ENCODE results near the gene PRR7.

PRR7 gene

GRCh38 chr5:177425196-177425800 is 21.3 kb upstream of the PRR7 start:
- DNase-seq, result no peak

DNA sequence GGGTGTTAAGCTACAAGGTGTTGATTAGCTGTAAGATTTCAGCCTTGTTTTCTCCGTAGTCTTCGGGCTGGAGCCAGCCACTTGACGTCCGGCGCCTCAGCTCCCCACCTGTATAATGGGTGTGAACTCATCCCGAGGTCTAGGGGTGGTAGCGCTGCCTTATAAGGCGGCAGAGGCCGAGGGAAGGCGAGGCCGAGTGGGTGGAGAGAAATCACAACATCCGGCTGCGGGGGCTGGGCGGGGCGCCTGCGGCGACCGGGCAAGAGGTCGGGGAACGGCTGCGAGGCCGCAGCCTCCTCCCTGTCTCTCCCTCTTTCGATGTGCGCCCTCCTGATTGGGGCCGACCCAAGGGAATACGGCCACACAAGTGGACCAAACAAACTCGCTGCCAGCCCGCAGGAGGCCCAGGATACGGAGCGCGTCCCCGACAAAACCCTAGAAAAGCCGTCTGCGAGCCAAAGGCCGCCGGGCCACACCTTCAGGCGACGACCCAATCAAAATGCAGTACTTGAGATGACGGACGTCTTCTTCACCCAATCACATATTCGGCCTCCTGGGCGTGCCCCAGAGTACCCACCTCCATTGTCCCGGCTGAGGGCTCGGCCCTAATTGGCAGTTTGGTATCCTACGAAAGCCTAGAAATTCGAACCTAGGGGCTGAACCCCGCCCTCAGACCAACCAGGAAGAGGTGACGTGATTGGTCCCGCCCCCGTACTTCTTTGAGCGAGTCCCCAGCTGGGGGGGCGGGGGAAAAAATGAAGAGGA is 20.6 kb upstream of the PRR7 start:
- peak; percentile 99 for DNase-seq

DNA sequence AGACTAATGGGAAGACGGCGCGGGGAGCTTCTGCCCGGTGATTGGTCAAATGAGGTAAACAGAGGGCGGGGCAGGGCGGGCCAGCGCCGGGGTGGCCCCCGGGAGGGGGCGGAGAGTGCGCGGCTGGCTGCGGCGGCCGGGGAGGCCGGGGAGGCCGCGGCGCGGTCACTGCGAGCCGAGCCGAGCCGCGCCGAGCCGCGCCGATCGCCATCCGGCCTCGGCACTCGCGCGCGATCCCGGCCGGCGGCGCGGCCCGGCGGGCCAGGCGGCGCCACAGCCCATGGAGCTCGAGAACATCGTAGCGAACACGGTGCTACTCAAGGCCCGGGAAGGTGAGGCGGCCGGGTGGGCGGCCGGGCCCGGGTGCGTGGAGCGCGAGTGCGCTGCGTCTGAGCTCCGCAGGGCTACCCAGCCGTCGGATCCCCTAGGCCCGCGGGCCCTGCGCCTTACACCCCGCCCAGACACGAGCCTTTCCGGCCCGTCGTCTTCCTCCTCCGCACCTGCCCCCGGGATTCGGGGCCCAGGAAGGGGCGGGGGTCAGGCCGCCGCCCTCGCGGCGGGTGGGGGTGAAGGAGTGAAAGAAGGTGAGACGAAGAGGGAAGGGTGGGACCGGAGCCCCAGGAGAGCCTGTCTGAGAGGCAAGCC is 19.9 kb upstream of the PRR7 start, which contains the start of gene GRK6:
TSS of gene GRK6 (plus strand) at position 111 of the 645 bp plus-strand sequence. CDS start at position 281, 170 bp downstream.
- no peak for DNase-seq

GRCh38 chr5:177427211-177427822 is 19.3 kb upstream of the PRR7 start:
- no peak for DNase-seq

- no peak for DNase-seq
These were observed 18.6 kb upstream of the PRR7 start for GRCh38 chr5:177427919-177428573.

DNA sequence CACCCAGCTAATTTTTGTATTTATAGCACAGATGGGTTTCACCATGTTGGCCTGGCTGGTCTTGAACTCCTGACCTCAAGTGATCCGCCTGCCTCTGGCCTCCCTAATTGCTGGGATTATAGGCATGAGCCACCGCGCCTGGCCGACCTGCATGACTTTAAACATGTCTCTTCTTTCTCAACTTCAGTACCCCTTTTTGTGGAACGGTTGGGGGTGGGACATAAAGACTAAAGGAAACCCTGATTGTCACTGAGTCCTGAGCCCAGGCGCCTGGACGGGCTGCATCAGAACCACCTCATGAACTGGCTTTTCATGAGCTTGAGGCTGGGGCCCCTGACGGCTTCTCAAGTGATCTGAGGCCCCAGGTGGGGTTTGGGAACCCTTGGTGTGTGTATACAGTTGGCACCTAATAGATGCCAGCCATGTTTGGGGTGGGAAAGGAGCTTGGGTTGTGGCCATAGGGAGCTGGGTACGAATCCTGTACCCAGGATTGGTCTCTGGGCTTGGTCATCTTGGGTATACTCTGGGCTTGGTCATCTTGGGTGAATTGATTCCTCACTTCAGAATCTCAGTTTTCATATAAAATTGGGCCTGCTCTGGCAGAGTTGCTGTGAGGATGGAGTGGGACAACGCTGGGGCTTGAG is 17.9 kb upstream of the PRR7 start:
- DNase-seq, result no peak

GRCh38 chr5:177429248-177430040 is 17.2 kb upstream of the PRR7 start:
- no peak for DNase-seq

- no peak for DNase-seq
These were observed 16.3 kb upstream of the PRR7 start for GRCh38 chr5:177430140-177430951.

DNA sequence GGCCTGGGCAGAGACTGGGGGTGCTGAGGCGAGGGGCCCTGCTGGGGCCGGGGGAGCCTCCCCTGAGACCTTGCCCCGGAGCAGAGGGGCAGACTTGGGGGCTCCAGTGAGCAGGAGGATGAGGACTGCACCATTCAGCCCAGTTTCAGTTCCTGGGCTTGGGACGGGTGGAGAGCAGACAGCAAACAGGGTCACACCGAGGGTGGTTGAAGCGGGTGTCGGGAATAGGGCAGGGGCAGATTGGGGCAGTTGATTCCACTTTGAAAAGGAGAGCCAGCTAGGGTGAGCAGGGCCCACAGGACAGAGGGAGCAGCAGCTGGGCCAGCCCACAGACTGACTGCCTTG is 15.7 kb upstream of the PRR7 start:
- no peak for DNase-seq

GRCh38 chr5:177431317-177432142 is 15.1 kb upstream of the PRR7 start:
- no peak for DNase-seq

GRCh38 chr5:177432143-177432838 is 14.3 kb upstream of the PRR7 start:
- no peak for DNase-seq

GRCh38 chr5:177432839-177433657 is 13.6 kb upstream of the PRR7 start:
- no peak for DNase-seq

DNA sequence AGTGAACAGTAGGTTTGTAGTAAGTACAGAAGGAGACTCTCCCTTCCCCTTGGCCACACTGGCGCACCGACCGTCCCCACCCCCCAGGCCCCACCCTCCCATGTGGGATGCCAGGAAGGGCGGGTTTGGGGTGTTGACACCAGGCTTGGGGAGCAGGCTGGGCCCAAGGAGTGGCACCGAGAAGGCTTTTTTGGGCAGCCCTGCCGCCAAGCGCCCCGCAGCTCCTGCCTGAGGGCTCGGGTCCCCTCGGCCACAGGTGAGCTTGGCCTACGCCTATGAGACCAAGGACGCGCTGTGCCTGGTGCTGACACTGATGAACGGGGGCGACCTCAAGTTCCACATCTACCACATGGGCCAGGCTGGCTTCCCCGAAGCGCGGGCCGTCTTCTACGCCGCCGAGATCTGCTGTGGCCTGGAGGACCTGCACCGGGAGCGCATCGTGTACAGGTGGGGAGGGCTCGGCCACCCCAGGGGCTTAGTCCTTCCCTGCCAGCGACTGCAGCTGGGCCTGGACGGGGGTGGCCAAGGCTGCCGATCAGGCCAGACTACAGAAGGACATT is 12.9 kb upstream of the PRR7 start:
- DNase-seq, result no peak

- no peak for DNase-seq
These were observed 12.2 kb upstream of the PRR7 start for GRCh38 chr5:177434437-177434836.

DNA sequence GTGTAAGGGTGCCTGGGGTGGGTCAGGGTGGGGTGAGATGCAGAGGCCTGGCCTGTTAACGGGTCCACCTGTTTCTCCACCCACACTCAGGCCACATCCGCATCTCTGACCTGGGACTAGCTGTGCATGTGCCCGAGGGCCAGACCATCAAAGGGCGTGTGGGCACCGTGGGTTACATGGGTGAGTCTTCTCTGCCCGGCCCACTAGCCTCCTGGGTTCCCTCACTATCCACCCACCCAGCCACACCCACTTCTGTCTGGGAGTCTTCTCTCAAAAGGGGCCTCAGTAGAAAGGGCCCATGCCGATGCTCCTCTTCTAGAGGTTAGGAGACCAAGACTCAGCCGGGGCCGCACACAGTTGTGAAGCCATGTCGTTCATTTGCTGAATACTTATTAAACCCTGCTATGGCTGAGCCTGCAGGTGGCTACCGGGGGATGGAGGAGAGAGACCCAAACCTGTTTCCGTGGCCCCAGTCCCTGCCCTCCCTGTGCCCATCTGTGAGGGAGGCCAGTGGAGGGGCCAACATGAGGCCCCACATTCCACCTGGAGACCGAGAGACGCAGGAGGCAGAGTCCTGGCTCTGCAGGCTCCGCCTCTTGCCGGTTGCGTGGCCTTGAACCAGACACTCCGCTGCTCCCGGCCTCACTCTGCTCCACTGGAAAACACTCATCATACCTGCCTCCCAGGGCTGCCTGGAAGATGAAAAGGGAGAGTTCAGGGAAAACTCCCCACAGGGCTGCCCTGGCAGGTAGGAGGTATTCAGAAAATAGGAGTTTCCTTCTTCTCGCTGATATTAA is 11.5 kb upstream of the PRR7 start:
- no peak for DNase-seq

GRCh38 chr5:177435847-177436536 is 10.6 kb upstream of the PRR7 start:
- DNase-seq, result no peak

DNA sequence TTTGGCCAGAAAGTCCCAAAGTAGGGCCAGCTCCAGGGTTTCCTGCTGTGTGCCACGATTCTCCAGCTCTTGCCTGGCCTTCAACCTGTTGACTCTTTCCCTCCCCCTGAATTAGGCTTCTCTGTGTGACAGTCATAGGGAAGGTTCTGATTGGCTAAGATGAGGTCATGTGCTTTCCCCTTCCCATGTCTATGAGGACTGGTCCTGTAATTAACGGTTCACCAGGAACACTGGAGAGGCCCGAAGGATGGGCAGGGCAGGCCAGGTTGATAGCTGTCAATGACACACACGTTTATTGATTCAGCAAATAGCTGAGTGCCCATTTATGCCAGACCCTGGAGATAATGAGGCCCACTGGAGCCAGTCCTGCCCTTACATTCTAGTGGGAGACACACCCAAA is 9.0 kb upstream of the PRR7 start:
- DNase-seq, result no peak
